SU-DHL-6 (cell line): ENCODE results near the gene REPS2.
A peak's percentile ranks its signal among the peaks of the same experiment; 100 is the strongest.

ENCODE experiments used
- H2AFZ ChIP-seq: fragments of 200-600 bp; sonication (generic); 2 replicates; pipeline ENCODE4 v1.6.1; 2014; ENCODE audit warnings: low read depth, mild to moderate bottlenecking, moderate library complexity, mixed read lengths, antibody characterized with exemption, low read length; ENCODE audit not compliant: severe bottlenecking
- H3F3A ChIP-seq: fragments of 200-600 bp; shearing (Covaris generic); 2 replicates; pipeline ENCODE4 v1.6.0; 2016; ENCODE audit warnings: antibody characterized with exemption, mild to moderate bottlenecking; ENCODE audit not compliant: insufficient read depth
- H3K27ac ChIP-seq: fragments of 200-600 bp; sonication (generic); 2 replicates; pipeline ENCODE4 v1.5.1; 2016; ENCODE audit warnings: low read depth, mild to moderate bottlenecking, low read length, moderate library complexity, mixed read lengths
- H3K27me3 ChIP-seq: fragments of 200-600 bp; sonication (generic), shearing (Covaris generic); 2 replicates; pipeline ENCODE4 v1.6.0; 2014; ENCODE audit warnings: mild to moderate bottlenecking, low read length
- H3K36me3 ChIP-seq: fragments of 200-600 bp; sonication (generic); 2 replicates; pipeline ENCODE4 v1.6.1; 2014; ENCODE audit warnings: mild to moderate bottlenecking, low read length, mixed read lengths
- H3K4me2 ChIP-seq: fragments of 300-600, 200-600 bp; shearing (Covaris generic), sonication (generic); 2 replicates; pipeline ENCODE4 v1.6.0; 2014; ENCODE audit warnings: low read length, low read depth, mild to moderate bottlenecking; ENCODE audit not compliant: poor library complexity, severe bottlenecking
- H3K4me3 ChIP-seq: fragments of 200-600 bp; sonication (generic); 2 replicates; pipeline ENCODE4 v1.5.1; 2014; ENCODE audit warnings: antibody characterized with exemption, low read length, mild to moderate bottlenecking, mixed read lengths; ENCODE audit not compliant: insufficient read depth, poor library complexity, severe bottlenecking
- H3K79me2 ChIP-seq: fragments of 200-600 bp; sonication (generic); 2 replicates; pipeline ENCODE4 v1.6.1; 2014; ENCODE audit warnings: mild to moderate bottlenecking, low read length, moderate library complexity; ENCODE audit not compliant: insufficient read depth
- H3K9ac ChIP-seq: fragments of 200-600 bp; sonication (generic); 2 replicates; pipeline ENCODE4 v1.7.0; 2014; ENCODE audit warnings: mild to moderate bottlenecking, low read length
- H3K9me2 ChIP-seq: fragments of 200-600 bp; sonication (generic); replicated peaks from 2 replicates; pipeline ENCODE4 v1.6.1; 2014; ENCODE audit warnings: low read length; ENCODE audit not compliant: insufficient read depth
- H3K9me3 ChIP-seq: fragments of 200-600 bp; sonication (generic); 2 replicates; pipeline ENCODE4 v1.6.1; 2014; ENCODE audit warnings: low read length, mixed read lengths; ENCODE audit not compliant: insufficient read depth
- H4K20me1 ChIP-seq: fragments of 200-600 bp; sonication (generic); 2 replicates; pipeline ENCODE4 v1.6.1; 2014; ENCODE audit warnings: low read depth, mild to moderate bottlenecking, antibody characterized with exemption, low read length, moderate library complexity, mixed read lengths
- EZH2phosphoT487 ChIP-seq: fragments of 200-600 bp; sonication (generic), shearing (Covaris generic); conservative IDR thresholded peaks from 2 replicates; pipeline ENCODE4 v1.6.1; 2018; ENCODE audit warnings: mild to moderate bottlenecking, antibody characterized with exemption, low read length, moderate library complexity, mixed read lengths
- TF ChIP-seq, protein P1 (sequence below): fragments of 200-600 bp; sonication (generic); IDR thresholded peaks from one replicate; pipeline ENCODE4 v1.5.1; 2017; ENCODE audit warnings: antibody characterized with exemption, mild to moderate bottlenecking, low read length, moderate library complexity; ENCODE audit not compliant: insufficient read depth, poor library complexity, severe bottlenecking

Gene REPS2

DNA sequence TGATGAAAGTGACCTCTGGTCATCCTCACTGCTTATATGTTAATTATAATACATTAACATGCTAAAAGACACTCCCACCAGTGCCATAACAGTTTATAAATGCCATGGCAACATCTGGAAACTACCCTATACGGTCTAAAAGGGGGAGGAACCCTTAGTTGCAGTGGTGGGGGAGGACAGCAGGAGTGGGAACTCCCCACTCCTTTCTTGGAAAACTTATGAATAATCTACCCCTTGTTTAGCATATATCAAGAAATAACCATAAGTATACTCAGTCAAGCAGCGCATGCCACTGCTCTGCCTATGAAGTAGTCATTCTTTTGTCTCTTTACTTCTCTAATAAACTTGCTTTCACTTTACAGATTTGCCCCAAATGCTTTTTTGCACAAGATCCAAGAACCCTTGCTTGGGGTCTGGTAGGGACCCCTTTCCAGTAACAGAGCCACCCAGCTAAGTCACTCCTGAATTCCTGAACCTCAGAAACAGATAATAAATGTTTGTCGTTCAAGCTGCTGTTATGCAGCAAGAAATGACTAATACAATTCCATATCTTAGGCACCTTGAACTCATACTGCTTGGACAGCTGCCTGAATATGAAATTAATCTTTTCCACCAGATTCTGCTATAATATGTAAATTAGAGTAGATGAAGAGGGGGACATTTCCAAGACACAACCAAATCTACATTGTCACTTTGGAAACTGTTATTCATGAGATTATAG, 14.4 kb upstream of the REPS2 start:
- Histone ChIP-seq H3K79me2 (no peaks in the 10 kb centered on the region), H2AFZ (no peak overlapping the region), H3K4me3 (no peak overlapping the region), H3K9me3 (no peaks in the 10 kb centered on the region), H3K4me2 (no peak overlapping the region), H3K36me3 (no peaks in the 10 kb centered on the region), H3K27me3 (no peaks in the 10 kb centered on the region), H3F3A (no peaks in the 10 kb centered on the region), H3K9me2 (no peaks in the 10 kb centered on the region), H4K20me1 (no peaks in the 10 kb centered on the region), H3K27ac (no peak overlapping the region), H3K9ac (no peak overlapping the region)
- TF ChIP-seq EZH2phosphoT487 = no peak
- TF ChIP-seq, protein P1, sequence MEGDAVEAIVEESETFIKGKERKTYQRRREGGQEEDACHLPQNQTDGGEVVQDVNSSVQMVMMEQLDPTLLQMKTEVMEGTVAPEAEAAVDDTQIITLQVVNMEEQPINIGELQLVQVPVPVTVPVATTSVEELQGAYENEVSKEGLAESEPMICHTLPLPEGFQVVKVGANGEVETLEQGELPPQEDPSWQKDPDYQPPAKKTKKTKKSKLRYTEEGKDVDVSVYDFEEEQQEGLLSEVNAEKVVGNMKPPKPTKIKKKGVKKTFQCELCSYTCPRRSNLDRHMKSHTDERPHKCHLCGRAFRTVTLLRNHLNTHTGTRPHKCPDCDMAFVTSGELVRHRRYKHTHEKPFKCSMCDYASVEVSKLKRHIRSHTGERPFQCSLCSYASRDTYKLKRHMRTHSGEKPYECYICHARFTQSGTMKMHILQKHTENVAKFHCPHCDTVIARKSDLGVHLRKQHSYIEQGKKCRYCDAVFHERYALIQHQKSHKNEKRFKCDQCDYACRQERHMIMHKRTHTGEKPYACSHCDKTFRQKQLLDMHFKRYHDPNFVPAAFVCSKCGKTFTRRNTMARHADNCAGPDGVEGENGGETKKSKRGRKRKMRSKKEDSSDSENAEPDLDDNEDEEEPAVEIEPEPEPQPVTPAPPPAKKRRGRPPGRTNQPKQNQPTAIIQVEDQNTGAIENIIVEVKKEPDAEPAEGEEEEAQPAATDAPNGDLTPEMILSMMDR = no peak

DNA sequence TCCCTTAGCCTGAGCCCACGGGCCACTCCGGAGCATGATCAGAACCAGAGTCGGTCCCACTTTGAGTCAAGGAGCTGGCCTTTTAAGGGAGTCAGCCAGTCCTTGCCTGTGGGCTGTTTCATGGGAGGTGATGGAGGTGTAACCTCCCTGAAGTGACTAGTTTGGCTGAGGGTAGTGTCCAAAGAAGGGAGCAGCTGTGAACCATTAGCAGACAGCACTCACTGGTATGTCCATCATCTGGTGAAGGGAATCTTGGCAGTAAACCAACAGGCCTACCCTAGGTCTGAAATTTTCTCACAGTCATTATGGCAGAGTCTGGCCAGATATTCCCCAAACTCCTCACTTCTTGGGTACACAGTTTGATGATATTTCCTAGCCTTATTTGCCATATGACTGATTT, 12.3 kb upstream of the REPS2 start:
- Histone ChIP-seq H3K79me2 (no peaks in the 10 kb centered on the region), H3K36me3 (no peaks in the 10 kb centered on the region), H3K4me3 (no peak overlapping the region), H3F3A (no peaks in the 10 kb centered on the region), H3K9me2 (no peaks in the 10 kb centered on the region), H3K4me2 (no peak overlapping the region), H4K20me1 (no peaks in the 10 kb centered on the region), H3K9me3 (no peaks in the 10 kb centered on the region), H3K27me3 (no peaks in the 10 kb centered on the region), H2AFZ (no peak overlapping the region), H3K9ac (no peak overlapping the region), H3K27ac (no peak overlapping the region)
- TF ChIP-seq, protein P1 = no peak
- TF ChIP-seq EZH2phosphoT487 = no peak

DNA sequence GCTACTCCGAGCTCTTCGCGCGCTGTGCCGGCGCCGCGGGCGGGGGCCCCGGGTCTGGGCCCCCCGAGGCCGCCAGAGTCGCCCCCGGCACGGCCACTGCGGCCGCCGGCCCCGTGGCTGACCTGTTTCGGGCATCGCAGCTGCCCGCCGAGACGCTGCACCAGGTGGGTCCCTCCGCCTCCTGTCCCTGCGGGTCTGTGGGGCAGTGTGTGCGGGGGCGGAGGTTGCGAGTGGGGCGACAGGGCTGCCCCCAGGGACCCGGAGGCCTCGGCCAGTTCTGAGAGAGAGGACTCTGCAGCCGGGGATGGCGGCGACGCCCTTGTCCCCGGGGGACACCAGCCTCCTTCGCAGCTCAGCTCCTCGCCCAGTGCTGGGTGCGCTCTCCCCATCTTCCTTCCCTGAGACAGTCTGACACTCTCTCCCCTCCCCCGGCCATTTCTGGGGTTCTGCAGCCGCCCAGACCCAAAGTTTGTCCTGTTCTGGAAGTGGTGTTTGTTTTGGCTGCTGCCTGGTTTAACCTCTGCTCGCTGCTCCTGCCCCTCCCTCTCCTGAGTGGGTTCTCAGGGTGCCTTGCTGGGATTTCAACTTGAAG, 609 bp downstream of the REPS2 start:
- Histone ChIP-seq H3K4me2 (peak overlapping the region; percentile 55), H3K36me3 (no peaks in the 10 kb centered on the region), H3K9me3 (no peaks in the 10 kb centered on the region), H3K4me3 (peak overlapping the region; percentile 38), H2AFZ (no peak overlapping the region), H3K27ac (no peak overlapping the region), H3K27me3 (no peaks in the 10 kb centered on the region), H3K79me2 (no peaks in the 10 kb centered on the region), H4K20me1 (no peaks in the 10 kb centered on the region), H3K9ac (no peak overlapping the region; the same call in 1 of the 2 replicates), H3K9me2 (no peaks in the 10 kb centered on the region), H3F3A (no peaks in the 10 kb centered on the region)
- TF ChIP-seq, protein P1 = no peak
- TF ChIP-seq EZH2phosphoT487 = no peak
